CD4-positive, alpha-beta T cell (primary cell): Measurements from ENCODE around the gene HK3. TPM values are rescaled to one million over a fixed set of nuclear protein-coding genes. Genes with fewer than 3 reads are reported as not detected.

ENCODE experiments used
- ATAC-seq: fragments of 200-7000 bp; cut with Tn5 transposase; one replicate; pipeline ENCODE4 v1.10.0; 2022; ENCODE audit warnings: mild to moderate bottlenecking; ENCODE audit not compliant: poor library complexity
- CTCF ChIA-PET: fragments of 350-600 bp; sonication (Branson Sonifier 250); formaldehyde crosslinking; loops from one replicate; lab custom pipeline; 2021; ENCODE audit warnings: antibody characterized with exemption, inconsistent platforms; lab: Charles Lee
- POLR2A ChIA-PET: fragments of 350-600 bp; sonication (Branson Sonifier 250); formaldehyde crosslinking; loops from one replicate; lab custom pipeline; 2021; ENCODE audit warnings: antibody characterized with exemption, inconsistent platforms; lab: Charles Lee
- DNase-seq, 14 experiments: peaks; one replicate each; pipeline ENCODE4 v3.0.0-alpha.2; 2013 to 2020; ENCODE audit warnings: mixed read lengths in 2 of 14
- H3K27ac ChIP-seq, 2 donors: one replicate each; pipeline versions ENCODE4 v1.5.1 to v1.7.0; 2013; ENCODE audit warnings: low read length in 2 of 2, low read depth in 1 of 2, mild to moderate bottlenecking in 1 of 2
- H3K27me3 ChIP-seq, 2 experiments: 1 replicate in 1 of 2; 2 replicates in 1 of 2; pipeline versions ENCODE4 v1.6.1 to v1.7.0; 2013; ENCODE audit warnings: low read length in 2 of 2, control low read depth in 1 of 2, mild to moderate bottlenecking in 1 of 2, moderate library complexity in 1 of 2; ENCODE audit not compliant: insufficient read depth in 2 of 2, control insufficient read depth in 1 of 2
- H3K36me3 ChIP-seq: one replicate; pipeline ENCODE4 v1.6.1; 2013; ENCODE audit warnings: low read length, control low read depth; ENCODE audit not compliant: insufficient read depth
- H3K4me1 ChIP-seq: one replicate; pipeline ENCODE4 v1.6.1; 2013; ENCODE audit warnings: low read length, control low read depth; ENCODE audit not compliant: insufficient read depth
- H3K4me3 ChIP-seq: one replicate; pipeline ENCODE4 v1.5.1; 2013; ENCODE audit warnings: mild to moderate bottlenecking, low read length, moderate library complexity
- H3K9me3 ChIP-seq, 2 experiments: 1 replicate in 1 of 2; 2 replicates in 1 of 2; pipeline versions ENCODE4 v1.6.1 to v1.7.0; 2013; ENCODE audit warnings: low read length in 2 of 2, mild to moderate bottlenecking in 2 of 2, control low read depth in 1 of 2, moderate library complexity in 1 of 2; ENCODE audit not compliant: control insufficient read depth in 1 of 2, insufficient read depth in 1 of 2
- H3K27ac Mint-ChIP-seq: one replicate; pipeline ENCODE4 v1.8.0; 2020; ENCODE audit warnings: mixed read lengths
- H3K27me3 Mint-ChIP-seq: one replicate; pipeline ENCODE4 v1.8.0; 2021; ENCODE audit warnings: mixed read lengths
- H3K36me3 Mint-ChIP-seq: one replicate; pipeline ENCODE4 v1.8.0; 2021; ENCODE audit warnings: low read depth, mixed read lengths
- H3K4me1 Mint-ChIP-seq: one replicate; pipeline ENCODE4 v1.8.0; 2021; ENCODE audit warnings: low read depth, mixed read lengths
- H3K4me3 Mint-ChIP-seq: one replicate; pipeline ENCODE4 v1.8.0; 2020; ENCODE audit warnings: mild to moderate bottlenecking, mixed read lengths
- H3K9me3 Mint-ChIP-seq: one replicate; pipeline ENCODE4 v1.8.0; 2020; ENCODE audit warnings: mixed read lengths
- intact Hi-C, 2 experiments: fragments of 100-400 bp; cut with DNase I in 1 of 2; cut with micrococcal nuclease in 1 of 2; formaldehyde crosslinking; loops; one replicate each; pipeline versions ENCODE4 v1.15.1 to v1.9.0; 2023 to 2025; cut with DNase I, micrococcal nuclease
- total RNA-seq, 174 experiments: library from RNA in 2 of 174; stranded (reverse) in 2 of 174; gene quantifications; one replicate each; pipeline ENCODE4 v1.2.3 and lab custom pipeline; 2021 to 2026
- TF ChIP-seq, protein P1 (sequence below): fragments of 200-600 bp; IDR thresholded peaks from one replicate; pipeline ENCODE4 v1.8.0; 2022; ENCODE audit warnings: antibody characterized with exemption, mild to moderate bottlenecking

Gene HK3
- total RNA-seq, 2 experiments from 2014 or later, result 0.74 to 1.2 TPM

GRCh38 chr5:176870110-176870591 lies 29.0 kb downstream of the HK3 start:
- intact Hi-C loops, result no loop called here
- no peak overlapping the region for H3K27ac ChIP-seq
- no peak overlapping the region for H3K27ac Mint-ChIP-seq
- no peaks in the 10 kb centered on the region for H3K9me3 Mint-ChIP-seq
- ChIA-PET CTCF (no interaction called here), POLR2A (no interaction called here)
- H3K27me3 Mint-ChIP-seq, result peaks cover 24% of the 10 kb centered on the region
- peaks cover 0 to 42% of the 10 kb centered on the region in 2 experiments for H3K9me3 ChIP-seq
- H3K36me3 Mint-ChIP-seq, result no peaks in the 10 kb centered on the region
- ATAC-seq (no peak), DNase-seq (peak in 1 of 14 experiments; percentile 9)
- H3K27me3 ChIP-seq, result peaks cover 14 to 30% of the 10 kb centered on the region in 2 experiments
- no peaks in the 10 kb centered on the region for H3K36me3 ChIP-seq
- TF ChIP-seq, protein P1, sequence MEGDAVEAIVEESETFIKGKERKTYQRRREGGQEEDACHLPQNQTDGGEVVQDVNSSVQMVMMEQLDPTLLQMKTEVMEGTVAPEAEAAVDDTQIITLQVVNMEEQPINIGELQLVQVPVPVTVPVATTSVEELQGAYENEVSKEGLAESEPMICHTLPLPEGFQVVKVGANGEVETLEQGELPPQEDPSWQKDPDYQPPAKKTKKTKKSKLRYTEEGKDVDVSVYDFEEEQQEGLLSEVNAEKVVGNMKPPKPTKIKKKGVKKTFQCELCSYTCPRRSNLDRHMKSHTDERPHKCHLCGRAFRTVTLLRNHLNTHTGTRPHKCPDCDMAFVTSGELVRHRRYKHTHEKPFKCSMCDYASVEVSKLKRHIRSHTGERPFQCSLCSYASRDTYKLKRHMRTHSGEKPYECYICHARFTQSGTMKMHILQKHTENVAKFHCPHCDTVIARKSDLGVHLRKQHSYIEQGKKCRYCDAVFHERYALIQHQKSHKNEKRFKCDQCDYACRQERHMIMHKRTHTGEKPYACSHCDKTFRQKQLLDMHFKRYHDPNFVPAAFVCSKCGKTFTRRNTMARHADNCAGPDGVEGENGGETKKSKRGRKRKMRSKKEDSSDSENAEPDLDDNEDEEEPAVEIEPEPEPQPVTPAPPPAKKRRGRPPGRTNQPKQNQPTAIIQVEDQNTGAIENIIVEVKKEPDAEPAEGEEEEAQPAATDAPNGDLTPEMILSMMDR, result no peak
- no peak overlapping the region for H3K4me3 ChIP-seq
- peaks cover 14% of the 10 kb centered on the region for H3K4me1 ChIP-seq
- no peak overlapping the region for H3K4me3 Mint-ChIP-seq
- peaks cover 5% of the 10 kb centered on the region for H3K4me1 Mint-ChIP-seq

DNA sequence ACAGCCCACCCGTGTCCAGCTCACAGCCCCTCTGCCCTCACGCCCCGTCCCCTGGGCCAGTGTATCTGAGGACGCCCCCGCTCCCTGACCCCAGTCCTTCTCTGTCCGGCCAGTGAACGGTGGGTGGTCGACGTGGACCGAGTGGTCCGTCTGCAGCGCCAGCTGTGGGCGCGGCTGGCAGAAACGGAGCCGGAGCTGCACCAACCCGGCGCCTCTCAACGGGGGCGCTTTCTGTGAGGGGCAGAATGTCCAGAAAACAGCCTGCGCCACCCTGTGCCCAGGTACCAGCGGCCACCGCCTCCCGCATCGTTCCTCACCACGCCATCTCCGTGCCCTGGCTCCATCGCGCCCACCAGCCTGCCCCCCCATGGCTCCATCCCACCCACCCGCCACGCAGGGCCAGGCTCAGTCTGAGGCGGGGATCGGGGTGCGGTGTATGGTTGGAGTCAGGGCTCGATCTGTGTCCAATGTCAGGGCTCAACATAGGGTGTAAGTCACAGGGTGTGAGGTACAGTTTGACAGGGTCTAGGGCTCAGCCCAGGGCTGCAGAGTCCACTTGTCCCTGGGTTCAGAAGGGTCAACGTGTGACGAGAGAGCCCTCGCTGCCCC lies 29.5 kb downstream of the HK3 start:
- H3K9me3 Mint-ChIP-seq, result no peaks in the 10 kb centered on the region
- H3K27me3 ChIP-seq, result peaks cover 19 to 29% of the 10 kb centered on the region in 2 experiments
- ATAC-seq, result no peak
- no peaks in the 10 kb centered on the region for H3K36me3 Mint-ChIP-seq
- H3K36me3 ChIP-seq, result no peaks in the 10 kb centered on the region
- peaks cover 0 to 37% of the 10 kb centered on the region in 2 experiments for H3K9me3 ChIP-seq
- H3K27ac Mint-ChIP-seq, result no peak overlapping the region
- intact Hi-C loops, result no loop called here
- no peak for DNase-seq
- H3K27me3 Mint-ChIP-seq, result peaks cover 20% of the 10 kb centered on the region
- H3K4me1 Mint-ChIP-seq, result peaks cover 5% of the 10 kb centered on the region
- H3K4me3 ChIP-seq, result no peak overlapping the region
- no peak overlapping the region for H3K4me3 Mint-ChIP-seq
- POLR2A ChIA-PET, result no interaction called here
- TF ChIP-seq, protein P1, result no peak
- H3K27ac ChIP-seq, result no peak overlapping the region
- CTCF ChIA-PET, result no interaction called here
- peaks cover 14% of the 10 kb centered on the region for H3K4me1 ChIP-seq

DNA sequence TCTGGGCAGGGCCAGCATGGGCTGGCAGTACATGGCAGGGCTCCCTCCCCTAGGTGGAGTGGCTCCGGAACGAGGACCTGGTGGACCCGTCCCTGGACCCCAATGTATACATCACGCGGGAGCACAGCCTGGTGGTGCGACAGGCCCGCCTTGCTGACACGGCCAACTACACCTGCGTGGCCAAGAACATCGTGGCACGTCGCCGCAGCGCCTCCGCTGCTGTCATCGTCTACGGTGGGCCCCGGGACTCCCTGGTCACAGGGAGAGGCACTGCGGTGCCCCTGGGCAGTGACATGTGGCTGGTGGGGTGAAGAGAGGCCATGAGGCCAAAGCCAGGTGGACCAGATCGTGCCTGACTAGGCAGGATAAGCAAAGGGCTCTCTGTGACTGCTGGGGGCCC lies 30.4 kb downstream of the HK3 start:
- H3K4me3 ChIP-seq, result no peak overlapping the region
- Mint-ChIP-seq H3K4me1 (peaks cover 5% of the 10 kb centered on the region), H3K27ac (no peak overlapping the region), H3K36me3 (no peaks in the 10 kb centered on the region), H3K9me3 (no peaks in the 10 kb centered on the region), H3K27me3 (peaks cover 25% of the 10 kb centered on the region), H3K4me3 (no peak overlapping the region)
- H3K27me3 ChIP-seq, result peaks cover 25 to 35% of the 10 kb centered on the region in 2 experiments
- ATAC-seq (no peak), DNase-seq (no peak)
- CTCF ChIA-PET, result no interaction called here
- no peaks in the 10 kb centered on the region for H3K36me3 ChIP-seq
- H3K4me1 ChIP-seq, result peaks cover 14% of the 10 kb centered on the region
- POLR2A ChIA-PET, result no interaction called here
- H3K9me3 ChIP-seq, result peaks cover 0 to 38% of the 10 kb centered on the region in 2 experiments
- TF ChIP-seq, protein P1, result no peak
- H3K27ac ChIP-seq, result no peak overlapping the region
- intact Hi-C loops, result no loop called here
